CD4-positive, alpha-beta T cell treated with Interleukin-4 for 1 hour (primary cell): ENCODE results near the gene NCKAP5.

Experiments used
- DNase-seq, 2 donors: peaks; one replicate each; pipeline ENCODE4 v3.0.0-alpha.2; 2020 to 2022

The NCKAP5 gene

DNA sequence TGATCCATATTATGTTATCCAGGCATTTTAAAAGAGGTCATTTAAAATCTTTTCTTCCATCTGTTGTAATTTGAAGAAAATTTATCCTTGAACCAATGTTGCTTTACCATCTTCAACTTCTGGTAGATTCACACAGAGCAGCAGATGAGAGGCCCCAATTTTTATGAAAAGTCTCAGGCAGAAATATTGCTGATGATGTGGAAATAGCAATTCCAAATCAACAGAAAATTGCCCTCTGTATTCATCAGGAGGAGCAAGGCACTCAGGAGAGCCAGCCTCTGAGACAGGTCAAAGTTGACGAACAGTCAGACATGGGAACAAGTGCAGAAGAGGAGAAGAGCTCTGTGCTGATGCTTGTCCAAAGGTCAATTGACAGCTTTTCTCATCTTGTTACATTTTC, 444.9 kb downstream of the NCKAP5 start:
- no peak for DNase-seq

DNA sequence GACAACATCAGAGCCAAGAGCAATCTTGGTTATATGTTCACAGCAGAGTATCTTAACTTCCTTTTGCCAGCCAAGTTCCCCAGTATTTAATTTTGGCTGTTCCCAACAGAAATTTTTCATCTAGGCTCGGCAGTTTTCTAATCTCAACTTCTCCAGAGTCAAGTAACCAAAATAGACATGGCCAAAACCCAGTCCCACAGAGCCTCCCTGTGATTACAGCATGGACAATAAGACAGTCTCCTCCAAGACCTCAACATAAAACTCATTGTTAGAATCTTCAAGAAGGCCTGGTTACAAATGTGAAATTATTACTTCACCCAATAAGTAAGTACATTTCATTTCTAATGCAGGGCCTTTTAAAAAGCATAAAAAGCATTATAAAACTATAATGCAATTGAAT, 445.7 kb downstream of the NCKAP5 start:
- DNase-seq = no peak

DNA sequence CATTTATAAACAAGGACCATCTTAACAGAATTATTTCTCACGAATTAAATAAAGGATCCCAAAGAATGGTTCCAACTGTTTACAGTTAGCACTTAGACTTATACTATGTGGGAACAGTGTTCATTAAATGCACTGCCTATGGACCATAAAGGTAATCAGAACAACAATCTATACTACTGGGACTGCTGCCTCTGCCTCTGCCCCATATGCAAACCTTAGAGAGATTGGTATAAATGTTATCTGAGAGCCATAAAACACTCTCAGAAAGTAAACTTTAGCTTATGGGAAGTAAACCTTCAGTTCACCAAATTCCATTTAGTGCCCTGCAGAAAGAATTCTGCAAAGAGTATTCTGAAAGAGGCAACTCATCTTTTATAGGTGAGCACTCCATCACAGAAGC, 448.0 kb downstream of the NCKAP5 start:
- no peak for DNase-seq

DNA sequence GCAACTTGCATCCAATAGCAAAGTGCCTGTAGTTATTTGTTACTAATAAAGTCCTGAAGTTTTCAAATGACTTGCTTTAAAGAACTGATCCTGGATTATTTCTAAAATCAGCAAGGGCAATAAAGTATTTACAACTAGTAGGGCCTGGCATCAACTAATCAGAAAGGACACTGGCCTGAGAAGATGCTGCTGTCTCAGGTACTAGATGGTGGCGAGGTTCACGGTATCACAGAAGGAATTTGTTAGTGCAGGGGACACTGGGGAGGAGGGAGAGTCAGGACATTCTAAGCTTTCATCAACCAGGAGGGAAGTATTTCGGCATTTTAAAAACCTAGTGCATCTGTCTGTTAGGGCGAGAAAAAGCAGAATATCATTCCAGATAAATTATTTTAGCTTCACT, 458.1 kb downstream of the NCKAP5 start:
- DNase-seq = no peak

DNA sequence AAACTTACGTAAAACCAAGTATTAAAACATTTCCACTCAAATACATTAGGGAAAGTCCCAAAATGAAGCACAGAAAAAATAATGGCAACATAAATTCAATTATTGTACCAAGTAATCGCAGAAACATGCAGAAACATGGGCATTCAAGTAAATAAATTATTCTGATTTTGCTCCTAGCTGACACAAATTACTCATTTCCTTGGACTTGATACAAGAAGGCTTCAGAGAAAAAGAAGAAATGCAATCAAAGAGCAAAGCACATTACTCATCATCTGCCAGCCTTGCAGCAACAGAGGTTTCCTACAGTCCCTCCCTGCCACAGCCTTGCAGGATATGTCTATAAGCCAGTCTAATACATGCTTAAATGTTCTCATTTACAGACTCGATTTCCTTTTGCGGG, 458.5 kb downstream of the NCKAP5 start:
- no peak for DNase-seq

DNA sequence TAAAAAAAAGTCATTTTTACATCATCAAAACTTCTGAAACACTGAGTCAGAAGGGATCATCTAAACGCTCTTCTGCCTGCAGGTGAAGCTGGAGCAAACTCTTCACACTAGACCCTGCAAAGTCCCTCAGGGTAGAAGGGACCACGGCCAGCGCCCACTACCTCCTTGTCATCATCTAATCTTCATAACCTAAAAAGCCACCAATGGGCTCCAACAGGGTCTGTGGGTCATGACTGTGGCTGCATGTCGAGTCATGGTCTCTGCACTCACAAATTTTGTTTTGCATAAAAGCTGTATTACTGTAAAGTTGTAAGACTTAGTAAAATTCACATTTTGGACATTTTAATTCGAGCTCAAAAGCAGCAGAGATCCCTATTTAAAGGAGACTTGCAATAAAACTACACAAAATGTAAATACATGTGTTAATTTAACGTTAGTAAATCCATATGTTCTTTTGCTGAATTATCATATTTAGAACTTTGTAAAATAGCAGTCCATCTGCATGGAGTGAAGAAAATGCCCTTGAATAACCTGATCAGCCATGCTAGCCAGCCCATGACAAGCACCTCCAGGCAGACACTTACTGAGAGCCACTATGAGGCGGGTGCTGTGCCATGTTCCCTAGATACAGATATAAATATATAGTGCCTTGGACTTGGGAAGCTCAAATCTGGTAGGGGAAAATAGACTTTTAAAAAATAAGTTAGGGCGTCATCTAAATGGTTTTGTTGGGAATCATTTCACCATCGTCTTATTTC, 461.0 kb downstream of the NCKAP5 start:
- DNase-seq = no peak

DNA sequence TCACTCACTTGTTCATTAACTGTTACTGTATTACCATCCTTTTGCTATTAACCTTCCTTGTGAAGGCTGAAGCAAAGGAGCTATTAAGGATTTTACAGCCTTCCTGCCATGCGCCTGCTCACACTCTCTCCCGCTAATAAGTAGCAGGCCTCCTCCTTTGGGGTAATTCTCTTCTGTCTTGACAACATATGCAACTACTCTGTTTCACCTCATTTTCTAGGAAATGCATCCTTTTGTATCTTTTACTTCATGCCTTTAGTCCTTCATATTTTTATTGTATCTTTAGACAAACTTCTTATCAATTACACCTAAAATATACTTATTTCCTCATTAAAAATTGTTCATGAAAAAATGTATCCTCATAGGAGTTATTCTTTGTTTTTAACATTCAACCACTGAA, 463.4 kb downstream of the NCKAP5 start:
- no peak for DNase-seq

DNA sequence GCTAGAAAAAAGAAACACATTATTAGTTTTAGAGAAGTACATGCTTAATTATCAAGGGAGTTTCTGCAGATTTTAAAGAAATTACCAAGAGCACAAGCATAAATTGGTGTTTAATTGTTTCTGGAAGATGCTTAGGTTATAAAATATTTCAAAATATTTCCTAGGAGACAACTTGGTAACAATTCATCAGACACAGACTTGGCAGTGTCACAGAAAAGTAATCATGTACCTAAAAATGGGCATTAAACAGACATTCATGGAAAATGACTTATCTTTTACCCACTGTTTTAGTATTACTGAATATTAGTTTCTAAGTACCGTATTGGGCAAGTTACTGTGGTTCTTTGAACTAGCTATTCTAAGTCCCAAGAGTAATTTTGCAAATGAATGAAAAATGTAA, 469.5 kb downstream of the NCKAP5 start:
- DNase-seq = no peak

DNA sequence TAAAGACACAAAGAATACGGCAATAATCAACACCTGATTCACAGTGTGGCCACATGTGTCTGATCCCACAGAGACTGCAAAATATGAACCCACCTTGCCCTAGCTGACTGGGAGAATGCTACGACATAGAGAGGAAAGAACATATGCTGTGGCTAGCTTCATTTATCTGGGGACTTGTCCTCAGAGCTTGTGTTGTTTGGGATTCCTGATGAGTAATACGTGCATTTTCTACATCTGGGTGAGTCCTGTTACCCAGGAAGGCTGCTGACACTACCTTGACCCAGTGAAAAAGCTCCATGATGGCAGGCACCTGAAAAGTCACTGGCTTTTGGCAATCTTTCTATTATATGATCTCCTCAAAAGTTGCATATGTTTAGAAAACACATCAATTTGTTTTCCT, 470.6 kb downstream of the NCKAP5 start:
- DNase-seq = no peak

DNA sequence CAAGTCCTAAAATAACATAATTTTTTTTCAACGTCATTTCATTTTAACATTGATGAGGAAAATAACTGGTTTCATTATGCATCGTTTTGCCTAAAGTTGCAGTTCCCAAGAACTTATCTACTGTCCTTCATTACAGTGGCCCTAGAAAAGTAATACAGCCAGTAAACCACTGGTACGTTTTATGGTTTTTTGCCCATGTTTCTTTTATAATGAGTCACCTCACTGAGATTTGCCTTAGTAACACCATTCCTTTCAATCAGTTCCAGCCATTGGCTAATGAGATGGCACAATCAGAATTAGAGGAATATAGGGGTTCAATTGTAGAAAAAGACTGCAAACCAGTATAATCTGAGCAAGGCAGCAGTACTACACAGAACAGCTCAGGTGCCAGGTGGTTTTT, 475.7 kb downstream of the NCKAP5 start:
- no peak for DNase-seq

DNA sequence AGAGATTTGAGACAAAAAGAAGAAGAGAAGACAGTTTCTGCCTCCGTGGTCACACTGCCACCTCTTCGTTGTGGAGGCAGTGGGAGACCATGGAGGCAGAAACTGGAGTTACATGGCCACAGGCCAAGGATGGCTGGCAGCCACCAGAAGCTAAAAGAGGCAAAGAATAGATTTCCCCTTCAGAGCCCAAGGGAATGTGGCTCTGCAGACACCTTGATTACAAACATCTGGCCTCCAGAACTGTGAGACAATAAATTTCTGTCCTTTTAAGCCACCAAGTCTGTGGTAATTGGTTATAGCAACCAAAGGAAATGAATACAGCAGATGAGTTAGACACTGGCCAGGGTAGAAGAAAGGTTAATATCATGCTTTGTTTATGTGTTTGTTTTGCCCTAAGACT, 477.9 kb downstream of the NCKAP5 start:
- no peak for DNase-seq

DNA sequence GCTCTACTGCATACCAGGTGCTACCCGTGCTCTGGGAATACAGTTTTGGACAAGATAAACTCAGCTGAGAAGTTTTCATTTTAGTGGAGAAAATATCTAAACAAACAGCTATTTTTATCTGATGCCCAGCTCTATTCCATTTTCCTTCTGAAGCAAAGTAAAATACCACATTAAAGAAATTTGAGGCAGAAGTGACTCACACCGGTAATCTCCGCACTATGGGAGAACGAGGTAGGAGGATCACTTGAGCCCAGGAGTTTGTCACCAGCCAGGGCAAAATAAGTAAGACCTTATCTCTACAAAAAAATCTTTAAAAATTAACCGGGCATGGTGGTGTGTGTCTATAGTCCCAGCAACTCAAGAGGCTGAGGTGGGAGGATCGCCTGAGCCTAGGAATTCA, 482.1 kb downstream of the NCKAP5 start:
- DNase-seq = no peak

DNA sequence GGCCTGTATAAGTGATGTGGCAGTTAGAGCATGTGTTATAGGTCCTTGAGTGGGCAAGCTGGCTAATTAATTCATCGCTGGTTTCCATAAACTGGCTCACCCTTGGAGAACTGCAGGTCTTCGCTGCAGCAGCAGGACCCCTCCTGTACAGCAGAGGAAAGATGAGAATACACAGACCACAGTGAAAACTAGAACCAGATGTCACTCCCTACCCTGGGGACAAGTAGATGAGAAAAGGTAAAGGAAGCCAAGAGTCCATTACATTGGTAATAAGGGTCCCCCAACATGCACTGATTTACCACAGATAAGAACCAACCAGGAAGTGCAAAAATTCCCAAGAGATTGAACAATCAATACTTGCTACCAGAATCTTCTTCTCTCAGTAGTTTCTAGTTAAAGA, 482.6 kb downstream of the NCKAP5 start:
- DNase-seq = no peak

DNA sequence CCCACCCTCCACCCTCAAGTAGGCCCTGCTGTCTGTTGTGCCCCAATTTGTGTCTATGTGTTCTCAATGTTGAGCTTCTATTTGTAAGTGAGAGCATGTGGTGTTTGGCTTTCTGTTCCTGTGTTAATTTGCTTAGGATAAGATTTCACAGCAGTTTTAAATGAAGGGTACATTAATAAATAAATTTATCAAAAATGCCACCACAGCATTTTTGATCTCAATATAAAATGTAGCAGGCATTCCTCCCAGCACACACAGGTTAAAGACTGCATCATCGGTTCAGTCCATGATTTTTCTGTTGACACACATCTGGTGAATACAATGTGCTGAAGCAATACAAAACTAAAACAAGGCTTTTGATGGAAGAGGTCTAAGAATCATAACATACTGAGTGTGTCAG, 486.2 kb downstream of the NCKAP5 start:
- no peak for DNase-seq

DNA sequence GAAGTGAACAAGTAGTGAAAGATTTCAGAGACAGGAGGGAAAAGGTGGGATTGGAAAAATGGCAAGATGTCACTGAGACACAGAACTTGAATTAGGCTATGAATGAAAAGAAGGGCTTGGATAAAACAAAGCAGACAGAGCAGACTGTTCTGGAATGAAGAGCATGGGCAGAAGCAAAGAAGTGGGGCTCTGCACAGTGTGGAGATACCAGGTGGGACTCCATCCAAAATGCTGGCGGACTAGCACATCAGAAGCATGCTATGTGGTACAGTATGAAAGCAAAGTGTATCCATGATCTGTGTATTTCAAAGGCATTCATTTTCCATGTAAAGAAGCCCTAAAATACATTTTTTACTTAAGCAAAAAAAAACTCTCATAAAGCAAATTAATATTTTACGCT, 487.4 kb downstream of the NCKAP5 start:
- no peak for DNase-seq

DNA sequence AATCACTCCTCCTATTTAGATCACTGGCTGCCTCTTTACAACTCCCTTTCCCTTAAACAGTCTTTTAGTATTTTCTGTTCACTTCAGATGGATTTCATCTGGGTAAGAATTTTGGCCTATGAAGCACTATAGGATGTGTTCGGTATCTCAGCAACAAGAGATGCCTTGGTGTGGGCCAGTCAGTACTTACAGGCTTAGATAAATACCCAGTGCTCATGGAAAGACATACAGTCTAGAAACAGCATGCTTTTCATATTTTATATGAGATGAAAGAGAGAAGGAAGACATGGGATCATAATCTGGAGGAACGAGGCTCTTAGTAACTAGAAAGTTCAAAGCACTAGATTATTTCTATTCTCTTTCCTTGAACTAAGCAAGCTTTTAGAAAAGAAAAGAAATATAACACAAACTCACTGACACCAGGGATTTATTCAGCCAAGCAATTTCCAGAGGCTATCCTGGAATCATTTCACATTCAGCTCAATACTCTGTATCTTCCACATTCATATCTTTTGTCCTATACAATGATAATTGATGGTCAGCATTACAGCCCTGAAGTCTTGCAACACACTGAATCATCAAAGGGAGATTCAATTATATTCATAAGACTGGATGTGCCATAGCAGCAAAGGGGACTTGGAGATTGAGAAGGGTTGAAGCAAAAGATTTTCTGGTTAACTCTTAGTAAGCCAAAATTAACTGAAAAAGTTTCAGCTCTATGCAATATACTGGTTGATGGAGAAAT, 489.4 kb downstream of the NCKAP5 start:
- DNase-seq = no peak

DNA sequence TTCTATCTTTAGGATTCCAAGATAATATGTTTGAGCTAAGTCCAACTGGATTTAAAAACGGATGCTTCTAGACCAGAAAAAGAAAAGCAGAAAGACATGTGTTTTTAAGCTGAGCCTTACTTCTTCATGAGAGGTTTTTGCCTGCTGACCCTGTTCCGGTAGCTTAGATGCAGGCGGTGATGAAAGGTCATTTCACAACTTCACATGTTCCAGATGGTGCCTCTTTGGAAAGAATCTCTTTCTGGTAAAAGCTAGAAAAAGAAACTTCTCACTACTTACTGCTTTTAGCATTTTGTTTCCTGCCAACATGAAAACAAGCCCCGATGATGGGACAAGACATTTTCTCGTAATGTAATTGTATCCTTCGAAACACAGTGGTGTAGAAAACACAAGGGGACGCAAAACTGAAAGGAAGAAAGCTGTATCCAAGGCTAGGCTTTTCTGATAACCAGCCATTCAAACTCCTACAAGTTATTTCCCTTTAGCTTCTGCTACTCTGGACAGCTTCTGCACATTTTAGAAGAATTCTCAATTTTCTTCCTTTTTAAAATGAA, 490.9 kb downstream of the NCKAP5 start:
- DNase-seq = no peak

DNA sequence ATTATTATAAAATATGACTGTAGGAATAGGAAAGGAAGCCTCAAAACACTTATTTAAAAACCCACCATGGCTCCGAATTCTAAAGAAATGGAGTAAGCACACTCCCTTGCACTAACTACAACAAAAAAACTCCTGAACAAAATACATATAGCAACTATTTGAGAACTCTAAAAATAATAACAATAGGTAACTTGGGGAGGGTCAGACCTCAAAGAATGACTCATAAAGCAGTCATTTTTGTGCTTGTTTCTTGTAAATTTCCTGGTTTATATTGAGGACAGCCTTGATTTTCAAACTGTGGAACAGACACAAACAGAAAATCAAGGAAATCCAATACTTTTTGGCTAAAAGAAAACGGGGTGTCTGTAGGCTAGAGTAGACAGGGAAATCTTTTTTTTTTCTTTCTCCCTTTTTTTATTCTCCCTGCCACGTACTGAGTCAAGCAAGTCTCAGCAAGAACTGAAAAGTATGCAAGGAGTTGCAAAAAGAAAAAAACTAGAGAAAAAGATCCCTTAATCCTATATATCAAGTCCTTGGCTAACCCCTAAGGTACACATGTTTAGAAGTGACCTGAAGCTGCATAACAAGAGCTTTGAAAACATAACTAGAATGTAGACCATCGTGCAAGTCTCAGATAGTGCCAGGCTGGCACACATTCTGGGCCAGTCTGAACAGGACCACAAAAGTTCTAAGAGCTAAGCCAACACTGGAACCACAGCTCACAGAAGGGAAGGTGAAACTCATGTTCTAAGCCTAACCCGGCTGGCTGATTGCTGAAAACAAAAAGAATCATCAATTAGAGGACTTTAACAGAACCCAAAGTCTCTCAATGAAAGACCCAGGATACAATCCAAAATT, 495.2 kb downstream of the NCKAP5 start:
- no peak for DNase-seq

DNA sequence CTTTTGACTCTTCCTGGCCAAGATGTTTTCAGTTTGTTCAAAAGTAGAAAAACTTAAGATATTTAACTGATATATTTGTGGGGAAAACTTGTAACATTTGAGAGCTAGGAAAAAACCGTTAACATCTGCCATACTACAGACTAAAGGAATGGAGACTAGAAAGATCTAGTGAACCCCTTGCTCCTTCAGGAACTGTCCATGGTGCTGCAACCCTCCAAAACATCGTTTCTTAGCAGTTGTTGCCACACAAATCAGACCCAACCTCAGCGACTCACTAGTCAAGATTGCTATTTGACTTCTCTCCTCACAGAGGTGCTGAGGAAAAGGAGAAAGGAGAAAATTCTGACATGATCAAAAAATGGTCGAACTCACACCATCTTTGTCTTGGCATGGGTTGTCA, 504.5 kb downstream of the NCKAP5 start:
- DNase-seq = no peak

DNA sequence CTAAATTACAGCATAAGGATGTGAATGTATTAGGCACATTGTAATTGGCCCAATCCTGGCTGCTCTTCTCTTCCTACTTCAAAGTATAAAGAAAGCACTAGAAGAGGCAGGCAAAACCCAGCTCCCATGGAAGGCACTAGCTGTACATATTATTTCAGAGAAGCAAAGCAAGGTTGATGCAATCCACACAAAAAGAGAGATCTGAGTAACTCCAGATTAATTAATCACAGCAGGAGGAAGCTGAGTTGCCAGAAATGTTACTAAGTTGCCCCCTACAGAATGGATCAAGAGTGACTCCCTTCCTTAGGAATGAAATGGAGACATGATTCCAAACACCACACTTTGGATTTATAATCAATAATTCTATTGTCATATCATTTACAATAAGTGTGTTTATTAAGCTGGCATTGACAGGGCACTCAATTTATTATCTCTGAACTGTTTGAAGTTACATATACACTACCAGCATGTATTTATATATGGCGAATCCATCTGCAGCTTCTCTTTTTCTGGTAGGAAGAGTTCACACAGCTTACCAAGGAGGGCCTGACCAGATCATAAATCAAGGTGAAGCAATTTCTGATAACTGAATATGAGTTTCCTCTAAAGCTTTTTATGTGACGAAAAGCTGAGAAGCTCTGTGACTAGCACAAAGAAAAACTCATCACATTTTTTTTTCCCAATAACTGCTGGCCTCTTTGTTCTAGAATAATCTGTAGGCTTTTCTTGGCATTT, 505.2 kb downstream of the NCKAP5 start:
- DNase-seq = no peak

DNA sequence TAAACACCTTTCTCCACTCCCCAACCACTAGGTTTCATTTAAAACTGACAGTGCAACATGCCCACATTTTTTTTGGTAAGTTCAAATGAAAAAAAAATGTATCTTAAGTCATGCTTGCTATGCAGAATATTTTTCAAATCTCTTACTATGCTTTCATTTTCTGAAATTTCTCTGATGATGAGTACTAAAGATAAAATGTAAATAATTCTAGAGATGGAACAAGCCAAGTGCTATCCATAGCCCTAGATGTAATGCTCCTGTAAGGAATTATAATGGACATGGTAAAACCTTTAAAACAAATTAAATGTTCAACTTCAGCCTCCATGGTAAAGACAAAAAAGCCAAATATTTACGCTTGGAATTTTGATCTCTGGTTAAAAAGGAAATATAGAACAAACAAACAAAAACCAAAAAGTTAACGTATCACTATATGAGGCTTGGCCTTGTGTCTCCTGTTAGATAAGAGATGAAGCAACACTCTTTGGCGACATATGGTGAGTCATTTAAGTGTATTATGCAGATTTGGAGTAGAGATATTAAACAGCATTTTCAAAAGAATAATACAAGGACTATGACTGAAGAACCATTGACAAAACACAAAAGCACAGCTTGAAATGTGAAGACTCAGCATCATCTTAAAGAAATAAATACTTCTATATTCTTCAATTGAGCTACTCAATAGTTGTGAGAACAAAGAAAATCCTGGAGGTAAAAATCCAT, 506.2 kb downstream of the NCKAP5 start:
- no peak for DNase-seq

DNA sequence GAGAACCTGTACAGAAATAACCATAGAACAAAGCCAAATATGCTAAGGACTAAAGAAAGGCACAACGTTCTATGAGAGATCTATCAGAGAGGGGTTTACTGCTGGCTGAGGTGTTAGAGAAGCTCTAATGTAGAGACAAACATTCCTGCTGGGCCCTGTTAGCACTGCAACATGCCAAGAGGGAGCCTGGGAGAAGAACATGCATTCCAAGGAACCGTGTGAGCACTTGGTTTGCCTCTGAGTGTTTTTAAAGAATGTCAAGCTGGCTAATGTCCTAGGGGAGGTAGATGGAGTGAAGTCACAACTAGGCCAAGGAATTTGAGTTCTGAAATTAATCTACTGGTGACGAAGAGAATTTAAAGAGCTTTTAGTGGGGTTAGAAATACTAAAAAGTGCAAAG, 514.0 kb downstream of the NCKAP5 start:
- no peak for DNase-seq
